Activated naive CD8-positive, alpha-beta T cell treated with anti-CD3 and anti-CD28 coated beads, Interleukin-2, amount 50 U/mL, for 16 hours (primary cell): ENCODE measurements around the gene EPHX1.
A peak's percentile ranks its signal among the peaks of the same experiment; 100 is the strongest.
"Not testable (repeated sequence)": the region's sequence is repeated elsewhere in the genome, so short reads cannot be mapped to it uniquely, and the experiment has no call there.

Experiments
- DNase-seq: peaks from one replicate; pipeline ENCODE4 v3.0.0-alpha.2; 2020; ENCODE audit warnings: low read depth, low spot score

Gene EPHX1

DNA sequence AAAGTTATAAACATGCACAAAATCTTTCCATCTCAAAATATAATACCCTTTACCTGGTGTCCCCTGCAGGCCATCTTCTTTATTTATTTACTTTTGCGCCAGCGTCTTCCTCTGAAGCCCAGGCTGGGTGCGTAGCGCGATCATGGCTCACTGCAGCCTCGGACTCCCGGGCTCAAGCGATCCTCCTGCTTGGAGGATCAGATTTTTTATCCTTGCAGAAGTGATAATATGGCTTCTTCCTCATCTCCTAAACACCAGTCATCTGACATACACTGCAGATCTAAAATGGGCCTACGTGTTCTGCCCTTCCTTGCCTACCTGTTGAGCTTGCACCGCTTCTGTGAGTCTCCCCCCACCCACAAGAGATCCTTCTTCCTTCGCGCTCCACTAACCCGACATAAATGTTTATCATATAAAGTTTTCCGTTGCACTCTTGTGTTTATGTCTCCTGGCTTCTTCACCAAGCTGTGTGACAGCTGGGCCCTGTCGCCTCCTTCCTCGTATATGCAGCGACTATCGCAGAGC is 32.8 kb upstream of the EPHX1 start:
- DNase-seq: no peak

DNA sequence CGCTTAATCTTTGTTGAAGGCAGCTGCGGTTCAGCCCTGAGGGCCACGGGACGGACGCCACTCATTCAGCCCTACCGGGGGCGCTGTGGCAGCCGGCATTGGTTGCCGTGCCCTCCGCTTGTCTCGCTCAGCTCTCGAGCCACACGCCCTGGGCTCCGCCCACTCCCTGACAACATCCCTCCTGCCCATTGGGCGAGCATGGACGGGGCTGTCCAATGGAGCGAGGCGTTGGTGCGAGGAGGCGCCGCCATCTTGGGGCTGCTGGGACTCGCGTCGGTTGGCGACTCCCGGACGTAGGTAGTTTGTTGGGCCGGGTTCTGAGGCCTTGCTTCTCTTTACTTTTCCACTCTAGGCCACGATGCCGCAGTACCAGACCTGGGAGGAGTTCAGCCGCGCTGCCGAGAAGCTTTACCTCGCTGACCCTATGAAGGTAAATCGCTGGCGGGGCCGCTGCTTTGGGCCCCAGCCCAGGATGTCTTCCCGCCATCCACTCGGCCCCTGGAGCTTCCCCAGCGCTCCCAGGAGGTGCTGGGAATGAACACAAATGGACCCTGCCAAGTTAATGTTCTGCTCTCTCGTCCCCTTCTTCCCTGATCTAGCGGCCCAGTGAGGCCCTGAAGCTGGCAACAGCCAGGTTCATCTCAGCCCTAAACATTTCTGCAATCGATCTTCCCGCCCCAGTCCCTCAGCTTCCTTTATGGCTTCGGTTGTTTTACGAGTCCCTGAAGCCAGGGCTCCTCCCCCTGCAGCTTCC is 32.2 kb upstream of the EPHX1 start, which contains the start of gene SRP9:
SRP9 (plus strand) TSS at position 244 of the 754 bp plus-strand sequence; CDS start at position 359, 115 bp downstream.
- DNase-seq: peak; percentile 99

DNA sequence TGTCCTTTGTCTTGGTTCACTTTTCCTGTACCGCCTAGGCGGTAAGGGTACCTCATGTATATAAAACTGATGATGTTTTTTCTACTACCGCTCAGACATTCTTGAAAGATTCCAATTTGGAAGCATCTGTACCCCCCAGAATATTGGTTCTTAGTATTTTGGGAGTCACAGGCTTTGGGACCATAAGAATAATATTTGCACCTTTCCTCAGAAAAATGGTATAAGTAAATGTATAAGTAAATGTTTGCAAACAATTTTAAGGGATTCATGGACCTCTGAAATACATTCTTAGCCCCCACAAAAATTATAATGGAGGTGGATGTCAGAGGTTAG is 31.6 kb upstream of the EPHX1 start:
- DNase-seq: no peak

DNA sequence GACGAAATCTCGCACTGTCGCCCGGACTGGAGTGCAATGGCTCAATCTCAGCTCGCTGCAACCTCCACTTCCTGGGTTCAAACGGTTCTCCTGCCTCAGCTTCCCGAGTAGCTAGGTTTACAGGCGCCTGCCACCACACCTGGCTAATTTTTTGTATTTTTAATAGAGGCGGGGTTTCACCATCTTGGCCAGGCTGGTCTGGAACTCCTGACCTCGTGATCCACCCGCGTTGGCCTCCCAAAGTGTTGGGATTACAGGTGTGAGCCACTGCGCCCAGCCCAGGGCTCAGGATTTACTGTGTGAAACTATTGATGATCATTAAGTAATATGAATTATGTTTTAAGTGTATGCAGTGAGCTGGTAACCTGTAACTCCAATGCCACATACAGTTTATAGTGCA is 30.8 kb upstream of the EPHX1 start:
- DNase-seq: not testable (repeated sequence)

DNA sequence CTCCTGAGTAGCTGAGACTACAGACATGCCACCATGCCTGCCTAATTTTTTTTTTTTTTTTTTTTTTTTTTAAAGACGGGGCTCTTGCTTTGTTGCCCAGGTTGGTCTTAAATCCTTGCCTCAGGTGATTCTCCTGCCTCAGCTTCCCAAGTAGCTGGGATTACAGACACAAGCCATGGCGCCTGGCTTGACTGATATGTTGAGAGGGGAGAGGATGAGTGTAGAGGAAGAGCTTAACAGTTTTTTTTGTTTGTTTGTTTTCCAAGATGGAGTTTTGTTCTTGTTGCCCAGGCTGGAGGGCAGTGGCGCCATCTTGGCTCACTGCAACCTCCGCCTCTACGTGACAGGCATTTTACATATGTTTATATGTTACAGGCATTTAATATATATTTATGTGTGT is 29.8 kb upstream of the EPHX1 start:
- DNase-seq: no peak

DNA sequence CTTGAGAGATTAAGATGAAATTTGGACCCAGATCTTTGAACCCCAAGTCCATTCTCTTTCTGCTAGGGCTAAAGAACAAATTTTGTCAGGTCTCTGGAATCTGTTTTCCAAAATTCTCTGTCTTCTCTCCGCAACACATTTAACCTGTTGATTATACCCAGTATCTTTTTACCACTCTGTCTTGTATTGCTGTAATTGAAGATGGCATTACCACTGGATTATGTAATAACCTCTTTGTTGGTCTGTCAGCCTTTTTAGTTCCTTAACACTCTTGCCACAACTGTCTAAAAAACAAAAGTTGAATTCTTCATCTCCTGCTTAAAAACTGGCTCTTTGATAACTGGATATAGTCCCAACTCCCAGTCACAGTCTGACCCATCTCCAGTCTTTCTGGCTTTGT is 29.3 kb upstream of the EPHX1 start:
- no peak for DNase-seq

DNA sequence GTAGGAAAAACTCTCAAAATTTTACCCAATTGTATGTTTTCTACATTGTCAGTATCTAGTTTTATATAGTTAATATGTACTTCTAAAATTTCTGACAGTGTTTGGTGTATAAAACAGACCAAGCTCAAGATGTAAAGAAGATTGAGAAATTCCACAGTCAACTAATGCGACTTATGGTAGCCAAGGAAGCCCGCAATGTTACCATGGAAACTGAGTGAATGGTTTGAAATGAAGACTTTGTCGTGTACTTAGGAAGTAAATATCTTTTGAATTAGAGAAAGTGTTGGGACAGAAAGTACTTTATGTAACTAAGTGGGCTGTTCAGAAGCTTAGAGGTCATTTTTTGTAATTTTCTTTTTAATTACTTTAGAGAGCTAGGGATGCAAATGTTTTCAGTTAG is 20.8 kb upstream of the EPHX1 start:
- not testable (repeated sequence) for DNase-seq

DNA sequence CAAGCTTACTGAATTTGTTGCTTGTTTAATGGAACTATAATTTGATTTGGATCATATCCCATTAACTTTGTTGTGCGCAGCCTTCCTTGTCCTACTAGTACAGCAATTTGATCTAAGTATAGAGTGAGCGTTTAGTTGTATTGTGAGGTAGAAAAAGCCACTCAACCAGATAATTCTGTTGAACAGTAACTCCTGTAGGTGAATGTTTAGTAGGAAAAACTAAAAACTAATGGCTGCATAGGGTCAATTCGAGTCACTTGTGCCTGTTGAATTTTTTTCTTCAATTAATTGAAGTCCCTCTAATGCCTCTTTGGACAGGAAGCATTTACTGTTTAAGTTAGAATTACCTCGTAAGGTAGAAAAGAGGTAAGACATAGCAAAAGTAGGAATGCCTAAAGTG is 15.0 kb upstream of the EPHX1 start:
- DNase-seq: no peak

DNA sequence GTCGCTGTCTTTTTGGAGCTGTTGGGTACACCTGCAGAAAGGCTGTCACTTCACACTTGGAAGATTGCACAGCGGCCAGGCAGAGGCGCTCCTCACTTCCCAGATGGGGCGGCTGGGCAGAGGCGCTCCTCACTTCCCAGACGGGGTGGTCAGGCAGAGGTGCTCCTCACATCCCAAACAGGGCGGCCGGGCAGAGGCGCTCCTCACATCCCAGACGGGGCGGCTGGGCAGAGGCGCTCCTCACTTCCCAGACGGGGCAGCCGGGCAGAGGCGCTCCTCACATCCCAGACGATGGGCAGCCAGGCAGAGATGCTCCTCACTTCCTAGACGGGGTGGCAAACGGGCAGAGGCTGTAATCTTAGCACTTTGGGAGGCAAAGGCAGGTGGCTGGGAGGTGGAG is 13.8 kb upstream of the EPHX1 start:
- DNase-seq: not testable (repeated sequence)

DNA sequence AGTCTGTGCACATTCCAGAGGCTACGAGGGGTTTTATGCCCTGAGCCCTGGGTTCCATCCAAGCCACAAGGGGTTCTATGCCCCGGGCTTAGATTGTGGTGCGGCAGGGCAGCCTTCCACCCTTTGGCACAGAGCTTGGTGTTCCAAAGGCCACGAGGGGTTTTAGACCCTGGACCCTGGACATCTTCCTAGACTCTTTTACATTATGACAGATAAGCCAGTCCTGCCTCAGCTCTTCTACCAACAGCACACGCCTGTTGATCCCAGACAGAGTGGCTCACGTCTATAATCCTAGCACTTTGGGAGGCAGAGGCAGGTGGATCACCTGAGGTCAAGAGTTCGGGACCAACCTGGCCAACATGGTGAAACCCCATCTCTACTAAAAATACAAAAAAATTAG is 8.8 kb upstream of the EPHX1 start:
- DNase-seq: not testable (repeated sequence)

DNA sequence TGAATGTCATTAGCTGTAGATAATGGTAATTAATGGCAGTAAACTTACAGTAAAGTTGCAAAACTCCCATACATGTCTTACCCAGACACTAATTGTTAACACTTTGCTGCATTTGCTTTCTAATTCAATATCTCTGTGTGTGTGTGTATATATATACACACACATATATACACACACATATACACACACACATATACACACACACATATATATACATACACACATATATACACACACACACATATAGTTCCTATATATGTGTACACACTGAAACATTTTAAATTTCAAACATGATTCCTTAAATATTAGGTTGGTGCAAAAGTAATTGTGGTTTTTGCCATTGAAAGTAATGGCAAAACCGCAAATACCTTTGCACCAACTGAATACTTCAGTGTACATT is 3.7 kb upstream of the EPHX1 start:
- DNase-seq: no peak

DNA sequence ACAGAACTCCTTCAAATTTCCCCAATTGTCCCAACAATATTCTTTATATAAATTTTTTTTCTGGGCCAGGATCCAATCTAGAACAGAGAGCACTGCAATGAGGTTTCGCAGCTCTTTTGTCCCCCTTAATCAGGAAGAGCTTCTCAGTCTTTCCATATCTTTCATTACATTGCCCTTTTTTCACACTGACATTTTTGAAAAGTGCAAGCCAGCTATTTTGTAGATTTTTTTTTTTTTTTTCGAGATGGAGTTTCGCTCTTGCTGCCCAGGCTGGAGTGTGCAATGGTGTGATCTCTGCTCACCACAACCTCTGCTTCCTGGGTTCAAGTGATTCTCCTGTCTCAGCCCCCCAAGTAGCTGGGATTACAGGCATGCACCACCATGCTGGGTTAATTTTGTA is 3.2 kb upstream of the EPHX1 start:
- DNase-seq: not testable (repeated sequence)

DNA sequence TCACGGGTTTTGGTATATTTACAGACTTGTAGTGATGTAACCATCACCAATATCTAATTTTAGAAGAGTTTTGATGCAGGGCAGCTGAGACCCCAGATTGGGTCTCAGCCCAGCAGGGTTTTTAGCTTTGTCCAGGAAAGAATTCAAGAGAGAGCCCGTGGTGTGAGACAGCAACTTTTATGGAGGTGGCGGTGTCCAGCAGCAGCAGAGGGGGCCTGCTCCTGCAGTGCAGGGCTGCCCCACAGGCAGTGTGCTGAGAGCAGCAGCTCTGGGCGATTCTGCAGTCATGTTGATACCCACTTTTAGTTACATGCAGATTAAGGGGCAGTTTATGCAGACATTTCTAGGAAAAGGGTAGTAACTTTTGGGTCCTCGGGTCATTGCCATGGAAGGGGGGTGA is 1.8 kb upstream of the EPHX1 start:
- no peak for DNase-seq

DNA sequence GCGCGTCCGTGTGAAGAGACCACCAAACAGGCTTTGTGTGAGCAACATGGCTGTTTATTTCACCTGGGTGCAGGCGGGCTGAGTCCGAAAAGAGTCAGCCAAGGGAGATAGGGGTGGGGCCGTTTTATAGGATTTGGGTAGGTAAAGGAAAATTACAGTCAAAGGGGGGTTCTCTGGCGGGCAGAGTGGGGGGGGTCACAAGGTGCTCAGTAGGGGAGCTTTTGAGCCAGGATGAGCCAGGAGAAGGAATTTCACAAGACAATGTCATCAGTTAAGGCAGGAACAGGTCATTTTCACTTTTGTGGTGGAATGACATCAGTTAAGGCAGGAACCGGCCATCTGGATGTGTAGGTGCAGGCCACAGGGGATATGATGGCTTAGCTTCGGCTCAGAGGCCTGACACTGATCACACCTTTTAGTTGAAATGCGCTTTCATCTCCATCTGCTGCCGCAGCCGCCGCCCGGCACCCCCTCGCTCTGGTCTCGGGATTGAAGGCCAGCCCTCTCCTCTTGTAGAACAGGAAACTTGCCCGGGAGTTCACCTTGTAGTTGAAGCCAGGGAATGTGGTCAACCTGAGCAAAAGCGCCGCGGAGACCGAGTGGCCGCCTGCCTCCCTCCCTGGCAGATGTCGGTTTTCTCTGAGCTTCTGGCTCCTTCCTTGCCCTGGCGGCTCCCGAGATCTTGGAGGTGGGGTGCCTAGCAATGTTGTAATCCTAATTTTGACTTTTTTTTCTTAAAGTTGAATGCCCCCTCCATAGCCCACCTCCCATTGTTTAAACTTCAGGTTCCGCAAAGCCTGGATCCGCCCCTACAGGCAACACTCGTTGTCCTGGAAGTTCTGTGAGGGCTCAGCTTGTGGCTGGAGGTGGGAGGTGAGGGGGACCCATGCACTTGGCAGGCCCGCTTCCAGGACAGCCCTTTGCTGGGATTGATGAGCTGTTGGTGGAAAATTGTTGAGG is 935 bp downstream of the EPHX1 start:
- not testable (repeated sequence) for DNase-seq

DNA sequence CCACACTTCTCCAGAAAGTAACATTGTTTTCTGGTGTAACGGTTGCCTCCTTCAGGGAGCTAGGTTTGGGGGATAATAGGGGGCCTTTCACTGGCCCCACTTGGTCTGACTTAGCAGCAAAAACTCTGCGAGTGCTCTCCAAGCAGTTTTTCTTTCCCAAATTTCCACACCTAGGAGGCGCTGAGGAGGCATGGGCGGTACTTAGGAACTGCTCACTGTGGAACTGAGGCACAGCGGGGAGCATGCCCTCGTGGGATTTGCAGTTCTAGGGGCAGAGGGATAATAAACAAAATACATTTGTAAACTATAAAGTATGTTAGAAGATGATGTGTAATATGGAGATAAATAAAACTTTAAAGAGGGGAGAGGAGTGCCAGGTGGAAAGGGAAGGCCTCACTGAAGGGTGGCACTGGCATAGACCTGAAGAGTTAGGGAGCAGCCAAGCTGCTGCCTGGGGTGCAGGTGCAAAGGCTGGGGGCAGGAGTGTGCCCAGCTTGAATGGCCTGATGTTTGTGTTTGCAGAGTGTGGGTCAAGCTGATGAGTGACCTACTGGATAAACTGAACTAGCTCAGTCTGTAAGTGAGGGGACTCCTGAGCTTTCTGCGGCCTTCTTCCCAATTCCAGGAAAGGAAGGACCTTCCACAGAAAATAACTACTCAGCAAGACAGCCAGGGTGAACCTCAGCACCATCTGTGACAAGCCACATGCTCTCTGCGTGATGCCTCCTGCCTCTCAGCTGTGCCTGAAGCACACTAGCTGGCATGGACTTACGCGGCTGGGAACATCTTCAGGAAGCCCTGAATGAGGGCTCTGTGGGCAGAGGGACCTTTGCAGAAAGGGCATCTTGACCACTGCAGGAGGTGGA is 1.9 kb downstream of the EPHX1 start:
- DNase-seq: no peak

DNA sequence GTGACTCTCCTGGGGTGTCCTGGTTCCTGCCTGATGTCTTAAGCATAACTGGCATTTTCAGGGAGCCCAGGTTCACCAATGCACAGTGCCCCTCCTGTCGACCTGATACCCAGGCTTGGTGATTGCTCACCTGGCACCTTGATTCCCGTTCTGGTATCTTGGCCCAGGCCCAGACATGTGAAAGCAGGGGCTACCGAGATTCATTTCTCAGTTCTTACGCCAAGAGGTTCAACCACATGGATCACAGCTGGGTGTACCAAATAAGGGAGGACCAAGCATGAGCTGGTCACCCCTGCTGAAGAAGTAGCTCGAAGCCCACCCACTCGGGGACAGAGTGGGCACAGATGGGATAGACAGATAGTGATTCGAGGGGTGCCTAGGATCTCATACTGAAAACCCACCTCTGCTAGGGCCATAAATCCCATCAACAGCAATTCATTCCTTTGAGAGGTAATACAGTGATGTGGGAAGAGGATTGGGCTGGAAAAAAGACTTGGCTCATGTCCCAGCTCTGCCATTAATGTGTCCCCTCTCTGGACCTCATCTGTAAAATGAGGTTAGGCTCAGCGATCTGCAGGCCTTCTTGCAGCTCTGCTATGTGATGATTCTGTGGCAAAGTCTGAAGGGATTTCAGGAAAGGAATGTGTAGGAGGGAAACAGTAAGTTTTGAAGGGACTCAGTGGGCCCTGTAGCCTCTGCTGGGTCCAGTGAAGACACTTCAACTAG is 2.7 kb downstream of the EPHX1 start:
- no peak for DNase-seq

DNA sequence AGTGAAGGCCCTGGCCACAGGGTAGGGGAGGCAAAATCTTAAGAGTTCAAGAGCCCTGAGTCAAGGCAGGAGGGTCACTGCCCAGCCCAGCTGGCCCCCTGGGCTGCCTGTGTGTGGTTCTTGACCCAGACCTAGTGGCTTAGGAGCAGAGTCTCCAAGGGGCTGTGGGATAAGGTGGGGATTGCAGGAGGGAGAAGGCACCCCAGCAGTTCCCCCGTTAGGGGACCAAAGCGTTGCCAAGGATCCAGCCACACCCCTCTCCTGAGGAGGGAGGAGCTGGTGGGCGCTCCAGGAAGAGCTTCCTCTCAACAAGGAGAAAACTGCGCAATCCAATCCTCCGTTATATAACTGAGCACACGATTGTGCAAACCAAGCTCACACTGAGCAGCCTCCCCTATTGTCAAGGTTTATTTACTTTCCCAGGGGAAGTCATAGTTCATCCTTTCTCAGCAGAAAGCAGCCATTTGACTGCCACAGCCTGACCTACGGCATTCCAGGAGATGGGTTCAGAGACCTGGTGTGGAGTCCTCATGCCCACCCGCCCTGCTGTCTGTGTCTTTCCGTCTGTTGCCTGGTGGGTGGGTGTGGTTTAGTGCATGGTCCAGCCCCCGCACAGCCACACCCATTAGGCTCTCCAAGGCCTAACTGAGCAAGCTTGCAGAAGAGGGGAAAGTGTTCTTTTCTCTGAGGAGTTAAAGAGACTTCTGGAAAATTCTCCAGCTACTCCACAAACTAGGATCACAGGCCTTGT is 3.5 kb downstream of the EPHX1 start:
- DNase-seq: no peak

DNA sequence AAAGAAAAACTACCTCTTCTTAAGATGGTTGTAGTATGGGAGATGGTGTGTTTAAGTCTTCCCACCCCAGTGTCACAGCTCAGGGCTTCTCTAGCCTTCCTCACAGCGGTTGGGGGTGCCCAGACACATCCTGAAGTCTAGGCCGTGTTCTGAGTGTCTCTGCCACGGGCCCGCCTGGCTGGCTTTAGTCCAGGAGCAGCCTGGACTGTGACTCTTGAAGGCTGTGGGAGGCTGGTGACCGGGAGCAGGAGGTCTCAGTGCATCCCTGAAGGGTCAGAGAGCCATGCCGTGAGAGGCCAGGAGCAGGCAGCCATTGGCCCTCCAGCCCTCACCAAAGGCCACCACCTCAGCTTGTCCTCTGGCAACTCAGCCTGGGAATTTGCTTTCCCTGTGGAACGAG is 4.5 kb downstream of the EPHX1 start:
- DNase-seq: no peak

DNA sequence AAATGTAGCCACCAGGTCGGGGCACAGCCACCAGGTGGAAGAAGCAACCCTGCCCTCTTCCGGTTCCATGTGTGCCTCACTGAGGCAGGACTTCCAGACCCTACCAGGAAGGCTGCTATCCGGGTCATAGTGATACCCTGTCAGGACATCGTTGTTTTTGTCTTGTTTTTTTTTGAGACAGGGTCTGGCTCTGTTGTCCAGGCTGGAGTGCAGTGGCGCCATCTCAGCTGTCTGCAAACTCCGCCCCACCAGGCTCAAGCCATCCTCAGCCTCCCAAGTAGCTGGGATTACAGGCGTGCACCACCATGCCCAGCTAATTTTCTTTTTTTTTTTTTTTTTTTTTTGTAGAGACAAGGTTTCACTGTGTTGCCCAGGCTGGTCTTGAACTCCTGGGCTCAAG is 5.2 kb downstream of the EPHX1 start:
- DNase-seq: not testable (repeated sequence)

DNA sequence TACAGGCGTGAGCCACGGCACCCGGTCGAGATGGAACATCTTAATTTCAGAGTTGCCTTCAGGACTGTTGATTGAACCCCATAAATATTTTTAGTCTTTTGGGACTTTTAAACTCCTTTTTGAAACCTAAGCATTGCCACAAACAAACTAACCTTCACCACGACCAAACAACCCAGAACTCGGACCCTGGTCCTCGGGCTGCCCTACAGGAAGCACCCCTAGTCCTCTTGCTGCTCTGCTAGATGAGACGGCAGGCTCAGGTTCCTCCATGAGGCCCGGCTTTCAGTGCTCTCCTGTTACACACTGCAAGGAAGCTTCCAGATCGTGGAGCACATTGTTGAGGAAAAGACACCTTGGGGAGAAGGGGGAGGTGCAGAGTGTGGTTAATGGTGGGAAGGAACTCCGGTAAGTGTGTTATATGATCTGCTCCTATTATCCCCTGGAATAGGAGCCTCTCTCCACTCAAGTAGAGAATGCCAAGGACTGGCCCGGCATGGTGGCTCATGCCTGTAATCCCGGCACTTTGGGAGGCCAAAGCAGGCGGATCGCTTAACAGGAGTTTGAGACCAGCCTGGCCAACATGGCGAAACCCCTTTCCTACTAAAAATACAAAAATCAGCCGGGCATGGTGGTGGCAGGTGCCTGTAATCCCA is 5.7 kb downstream of the EPHX1 start:
- no peak for DNase-seq
